Caki2 (cell line): ENCODE measurements around the gene ZNF396. TPM values are rescaled to one million over a fixed set of nuclear protein-coding genes. Genes with fewer than 3 reads are reported as not detected.

Experiments used
- DNase-seq: peaks from one replicate; pipeline ENCODE4 v3.0.0-alpha.2; 2015; ENCODE audit warnings: low read depth
- in situ Hi-C: cut with HindIII; loops from 2 replicates; pipeline ENCODE4 v1.10.0; 2016; ENCODE audit warnings: low sequenced_read_pairs, low pct_unique_long_range_greater_than_20kb, mixed read lengths
- total RNA-seq: library from RNA; depleted of rRNA; stranded (reverse); fragments of >200 nt; shearing (Covaris generic); gene quantifications from 2 replicates; pipeline ENCODE4 v1.2.3, GENCODE V29; 2014; ENCODE audit warnings: low replicate concordance

The ZNF396 gene
- total RNA-seq, 1 experiment from 2014 or later: 2.7 TPM

DNA sequence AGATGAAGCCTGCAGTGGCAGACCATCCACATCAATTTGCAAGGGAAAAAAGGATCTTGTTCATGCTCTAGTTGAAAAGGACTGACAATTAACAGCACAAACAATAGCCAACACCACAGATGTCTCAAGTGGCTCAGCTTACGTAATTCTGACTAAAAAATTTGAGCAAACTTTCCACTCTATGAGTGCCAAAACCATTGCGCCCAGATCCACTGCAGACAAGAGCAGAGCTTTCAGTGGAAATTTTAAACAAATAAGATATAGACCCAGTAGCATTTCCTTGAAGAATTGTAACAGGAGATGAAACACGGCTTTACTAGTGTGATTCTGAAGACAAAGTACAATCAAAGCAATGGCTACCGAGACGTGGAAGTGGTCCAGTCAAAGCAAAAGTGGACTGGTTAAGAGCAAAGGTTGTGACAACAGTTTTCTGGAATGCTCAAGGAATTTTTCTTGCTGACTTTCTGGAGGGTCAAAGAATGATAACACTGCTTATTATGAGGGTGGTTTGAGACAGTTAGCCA lies 12.0 kb upstream of the ZNF396 start:
- no peak for DNase-seq
- in situ Hi-C loops: no loop called here

DNA sequence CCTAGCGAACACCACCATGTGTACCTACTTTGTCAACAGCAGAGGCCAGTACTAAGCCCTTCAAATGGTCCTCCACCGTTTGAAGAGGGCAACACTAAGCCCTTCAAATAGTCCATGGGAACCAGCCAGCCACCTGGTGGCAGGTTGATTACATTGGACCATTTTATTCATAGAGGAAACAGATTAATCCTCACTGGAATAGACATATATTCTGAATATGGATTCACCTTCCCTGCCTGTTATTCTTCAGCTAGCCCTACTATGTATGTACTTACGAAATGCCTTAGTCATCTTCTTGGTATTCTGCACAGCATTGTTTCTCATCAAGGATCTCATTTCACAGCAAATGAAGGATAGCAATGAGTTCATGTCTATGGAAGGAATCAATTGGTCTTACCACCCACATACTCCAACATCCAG lies 10.0 kb upstream of the ZNF396 start:
- in situ Hi-C loops: no loop called here
- no peak for DNase-seq

DNA sequence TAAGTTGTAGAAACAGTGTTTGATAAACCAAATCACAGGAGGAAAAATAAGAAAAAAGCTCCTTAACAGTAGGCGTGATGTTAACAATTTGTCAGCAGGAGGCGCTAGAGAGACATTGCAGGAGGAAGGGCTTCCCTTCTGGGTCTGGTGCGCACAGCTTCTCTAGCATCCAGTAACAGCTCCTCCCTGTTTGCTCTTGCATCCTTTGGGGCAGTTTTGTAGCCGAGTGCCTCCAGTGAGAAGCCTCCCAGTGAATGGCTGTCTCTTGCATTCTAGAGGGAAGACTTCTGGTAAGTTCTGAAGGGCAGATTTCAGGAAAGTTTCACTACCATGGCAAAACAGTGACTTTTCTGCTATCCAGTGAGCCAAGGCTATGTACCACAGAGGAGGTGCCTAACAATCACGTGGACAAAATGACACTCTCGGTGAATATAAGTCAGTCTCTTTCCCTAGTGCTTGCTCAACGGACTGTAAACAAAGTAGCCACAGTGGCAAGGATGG lies 9.5 kb upstream of the ZNF396 start:
- in situ Hi-C loops: no loop called here
- peak; percentile 56 for DNase-seq

DNA sequence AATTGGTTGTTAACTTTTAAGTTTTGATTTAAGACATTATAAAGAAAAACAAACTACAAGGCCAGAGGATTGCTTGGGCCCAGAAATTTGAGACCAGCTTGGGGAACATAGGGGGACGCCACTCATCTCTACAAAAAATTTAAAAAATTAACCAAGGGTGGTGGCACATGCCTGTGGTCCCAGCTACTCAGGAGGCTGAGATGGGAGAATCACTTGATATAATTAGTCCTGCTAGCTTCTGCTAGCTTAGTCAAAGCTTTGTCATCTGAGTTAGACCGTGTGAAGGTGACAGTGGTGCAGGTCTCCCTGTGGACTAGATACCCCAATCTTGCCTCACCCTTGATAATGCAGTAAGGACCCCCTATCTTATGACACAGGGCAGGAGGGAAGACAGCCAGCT lies 6.0 kb upstream of the ZNF396 start:
- DNase-seq: no peak
- in situ Hi-C loops: no loop called here

DNA sequence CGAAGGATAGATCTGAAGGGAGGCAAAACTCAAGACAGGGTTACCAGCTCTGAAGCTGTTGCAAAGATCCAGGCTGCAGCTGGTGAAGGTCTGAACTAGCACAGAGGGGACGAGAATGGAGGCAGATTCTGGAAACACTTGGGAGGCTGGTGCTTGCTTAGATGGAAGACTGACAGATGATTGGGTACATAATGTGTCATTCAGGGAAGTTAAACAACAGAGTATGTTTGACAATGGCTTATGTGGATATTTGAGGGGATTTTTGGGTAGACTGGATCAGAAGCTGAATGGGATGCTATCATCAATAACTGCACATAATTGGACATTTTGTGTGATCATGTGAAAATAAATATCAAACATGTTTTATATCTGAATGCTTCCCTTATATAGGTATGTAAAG lies 2.3 kb upstream of the ZNF396 start:
- no peak for DNase-seq
- in situ Hi-C loops: no loop called here

DNA sequence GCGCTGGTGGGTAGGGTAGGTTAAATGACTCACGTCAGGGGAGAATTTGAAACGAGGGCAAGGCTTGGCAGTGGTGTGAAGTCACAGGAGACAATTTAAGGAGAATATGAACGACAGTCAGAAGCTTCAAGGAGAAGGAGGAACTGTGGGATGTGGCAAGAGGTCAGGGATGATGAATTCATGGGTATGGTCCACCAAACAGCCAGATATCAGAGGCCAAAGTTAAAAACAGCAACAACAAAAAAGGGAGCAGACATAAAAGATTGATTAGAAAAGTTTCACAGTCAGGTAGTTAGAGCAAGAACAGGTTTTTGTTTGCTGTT lies 1.4 kb upstream of the ZNF396 start:
- in situ Hi-C loops: no loop called here
- no peak for DNase-seq

DNA sequence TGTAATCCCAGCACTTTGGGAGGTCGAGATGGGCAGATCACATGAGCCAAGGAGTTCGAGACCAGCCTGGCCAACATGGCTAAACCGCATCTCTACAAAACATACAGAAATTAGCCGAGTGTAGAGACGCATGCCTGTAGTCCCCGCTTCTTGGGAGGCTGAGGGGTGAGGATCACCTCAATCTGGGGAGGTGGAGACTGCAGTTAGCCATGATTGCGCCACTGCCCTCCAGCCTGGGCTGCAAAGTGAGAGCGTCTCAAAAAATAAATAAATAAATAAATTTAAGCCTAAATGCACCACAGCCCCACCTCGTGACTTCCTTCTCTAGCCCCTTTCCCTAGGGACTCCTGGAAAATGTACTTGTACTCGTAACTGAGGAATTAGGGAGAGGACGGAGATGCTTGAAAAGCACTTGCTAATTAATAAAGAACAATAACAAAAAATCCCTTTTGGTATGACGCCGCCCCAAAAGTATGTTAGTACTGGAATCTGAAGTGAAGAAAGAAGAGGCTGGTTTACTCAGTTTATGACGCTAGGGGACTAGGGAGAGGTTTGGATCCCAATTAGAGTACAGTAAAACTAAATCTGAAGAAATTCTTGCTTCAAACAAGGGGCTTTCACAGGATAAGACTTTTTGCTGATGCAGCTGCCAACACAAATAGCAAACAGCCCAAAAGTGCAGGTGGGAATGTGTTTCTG lies 887 bp upstream of the ZNF396 start:
- no peak for DNase-seq
- in situ Hi-C loops: no loop called here

DNA sequence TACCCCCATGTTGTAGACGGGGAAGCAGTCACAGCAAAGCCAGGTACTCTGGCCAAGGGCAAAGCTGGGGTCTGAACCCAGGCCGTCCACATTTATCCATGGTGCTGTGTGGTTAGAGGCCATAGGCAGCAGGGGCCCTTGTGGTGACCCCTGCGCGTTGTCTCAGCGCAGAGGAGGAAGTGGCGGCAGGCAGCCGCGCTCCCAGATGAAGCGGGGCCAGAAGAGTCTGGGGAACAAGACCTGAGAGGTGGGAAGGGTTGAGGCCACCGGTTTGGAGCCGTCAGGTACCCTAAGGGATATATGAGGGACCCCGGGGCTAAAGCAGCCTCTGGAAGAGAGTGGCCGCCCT lies 770 bp downstream of the ZNF396 start:
- in situ Hi-C loops: no loop called here
- no peak for DNase-seq

DNA sequence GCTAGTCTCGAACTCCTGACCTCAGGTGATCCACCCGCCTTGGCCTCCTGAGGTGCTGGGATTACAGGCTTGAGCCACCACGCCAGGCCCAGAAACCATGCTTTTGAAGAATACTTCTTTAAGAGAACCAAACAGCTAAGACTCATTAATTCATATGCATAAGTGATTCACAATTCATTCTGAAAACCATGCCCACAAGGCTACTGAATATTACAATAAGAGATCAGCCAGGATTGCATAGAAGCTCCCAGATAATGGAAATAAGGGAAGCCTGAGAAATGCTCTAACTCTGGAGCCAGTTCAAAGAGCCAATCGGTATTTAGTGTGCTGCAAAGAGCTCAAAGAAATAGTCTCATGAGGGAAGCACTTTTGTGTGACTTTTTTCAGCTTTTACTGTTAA lies 2.4 kb downstream of the ZNF396 start:
- DNase-seq: no peak
- in situ Hi-C loops: no loop called here

DNA sequence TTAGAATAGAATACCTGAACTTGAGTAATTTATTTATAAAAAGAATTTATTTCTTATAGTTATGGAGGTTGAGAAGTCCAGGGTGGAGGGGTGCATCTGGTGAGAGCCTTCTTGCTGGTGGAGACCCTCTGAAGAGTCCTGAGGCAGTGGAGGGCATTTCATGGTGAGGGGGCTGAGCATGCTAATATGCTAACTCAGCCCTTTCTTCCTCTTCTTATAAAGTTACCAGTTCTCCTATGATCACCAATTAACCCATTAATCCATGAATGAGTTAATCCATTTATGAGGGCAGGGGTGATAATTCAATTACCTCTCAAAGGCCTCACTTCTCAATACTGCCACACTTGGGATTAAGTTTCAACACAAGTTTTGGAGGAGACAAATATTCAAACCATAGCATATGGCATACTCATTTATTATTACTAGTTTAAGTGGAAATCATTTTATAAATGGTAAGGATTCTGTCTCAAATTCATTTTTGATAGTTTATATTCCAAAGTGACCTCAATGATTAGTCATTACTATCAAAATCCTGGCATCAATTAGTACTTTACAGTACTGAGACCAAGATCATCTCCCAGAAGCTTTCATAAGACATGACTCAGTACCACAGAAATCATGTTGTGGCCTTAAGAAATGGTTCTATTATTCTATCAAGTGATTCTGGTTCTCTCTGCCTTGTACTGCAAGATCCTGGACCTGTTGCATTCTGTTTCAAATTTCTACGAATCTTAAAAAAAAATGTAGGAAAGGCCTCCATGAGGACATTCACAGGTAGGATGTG lies 5.5 kb downstream of the ZNF396 start:
- in situ Hi-C loops: no loop called here
- DNase-seq: no peak

DNA sequence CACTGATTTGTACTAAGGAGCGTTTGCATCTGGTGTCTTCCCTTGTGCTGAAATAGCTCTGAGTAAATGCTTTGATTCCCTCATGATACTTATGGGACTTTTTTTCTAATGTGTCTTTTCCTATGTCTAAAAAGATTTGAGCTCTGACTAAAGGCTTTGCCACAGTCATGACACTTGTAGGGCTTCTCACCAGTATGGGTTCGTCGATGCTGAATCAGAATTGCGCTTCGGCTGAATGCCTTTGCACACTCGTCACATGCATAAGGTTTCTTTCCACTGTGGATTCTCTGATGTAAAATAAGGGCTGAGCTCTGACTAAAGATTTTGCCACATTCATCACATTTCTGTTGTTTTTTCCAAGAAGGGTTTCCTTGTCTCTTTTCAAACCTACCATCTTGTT lies 8.0 kb downstream of the ZNF396 start:
- no peak for DNase-seq
- in situ Hi-C loops: no loop called here

DNA sequence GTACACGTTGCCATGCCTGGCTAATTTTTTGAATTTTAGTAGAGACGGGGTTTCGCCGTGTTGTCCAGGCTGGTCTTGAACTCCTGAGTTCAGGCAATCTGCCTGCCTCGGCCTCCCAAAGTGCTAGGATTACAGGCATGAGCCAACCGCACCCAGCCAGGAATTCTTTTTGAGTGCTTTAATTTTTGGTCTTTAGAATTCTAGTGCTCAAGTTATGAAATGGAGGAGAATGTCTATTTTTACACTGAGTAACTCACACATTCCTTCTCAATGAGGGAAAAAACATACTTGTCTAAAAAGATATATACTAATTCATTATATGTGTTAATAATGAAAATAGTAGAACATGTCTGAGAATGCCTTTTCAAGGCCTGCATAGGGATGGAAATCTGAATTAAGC lies 8.5 kb downstream of the ZNF396 start:
- in situ Hi-C loops: no loop called here
- no peak for DNase-seq

DNA sequence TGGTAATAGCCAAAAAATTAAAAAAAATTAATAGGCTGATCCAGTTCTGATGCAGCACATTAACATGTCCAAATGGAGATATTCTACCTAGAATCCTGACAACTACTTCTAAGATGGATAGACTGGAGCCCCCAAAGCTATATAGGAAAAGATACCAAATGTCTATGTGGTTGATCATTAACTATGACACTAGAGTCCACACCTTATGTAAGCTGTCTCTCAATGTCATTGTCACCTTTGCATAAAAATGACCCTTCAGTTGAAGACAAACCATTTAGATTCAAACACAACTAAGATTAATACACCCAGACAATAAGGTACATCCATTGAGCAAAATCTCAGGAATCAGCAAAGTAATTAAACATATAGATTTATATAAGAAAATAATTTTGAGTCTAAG lies 14.6 kb downstream of the ZNF396 start:
- no peak for DNase-seq
- in situ Hi-C loops: no loop called here

DNA sequence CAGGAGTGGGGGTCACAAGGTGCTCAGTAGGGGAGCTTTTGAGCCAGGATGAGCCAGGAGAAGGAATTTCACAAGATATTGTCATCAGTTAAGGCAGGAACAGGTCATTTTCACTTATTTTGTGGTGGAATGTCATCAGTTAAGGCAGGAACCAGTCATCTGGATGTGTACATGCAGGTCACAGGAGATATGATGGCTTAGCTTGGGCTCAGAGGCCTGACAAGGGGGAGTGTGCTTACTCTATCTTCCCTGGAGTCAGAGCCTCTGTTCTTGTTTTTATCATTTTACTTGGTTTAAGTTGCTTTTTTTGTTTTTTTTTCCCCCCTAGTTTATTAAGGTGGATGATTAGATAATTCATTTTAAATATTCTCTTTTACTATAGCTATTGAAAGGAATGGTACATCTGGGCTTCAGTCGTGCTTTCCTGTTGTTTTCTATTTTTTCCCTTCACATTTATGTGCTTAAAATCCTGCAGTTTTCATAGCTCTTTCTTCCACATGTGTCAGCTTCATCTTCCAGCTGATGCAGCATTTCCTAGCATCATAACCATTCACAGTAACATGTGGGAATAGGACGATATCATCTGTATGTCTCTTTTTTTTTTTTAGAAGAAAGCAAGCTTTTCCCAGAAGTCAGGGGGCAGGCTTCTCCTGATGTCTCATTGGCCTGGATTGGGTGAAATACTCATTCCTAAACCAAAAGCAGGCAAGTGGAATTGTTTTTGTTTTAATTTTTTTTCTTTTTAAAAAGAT lies 15.4 kb downstream of the ZNF396 start:
- in situ Hi-C loops: no loop called here
- DNase-seq: no peak

DNA sequence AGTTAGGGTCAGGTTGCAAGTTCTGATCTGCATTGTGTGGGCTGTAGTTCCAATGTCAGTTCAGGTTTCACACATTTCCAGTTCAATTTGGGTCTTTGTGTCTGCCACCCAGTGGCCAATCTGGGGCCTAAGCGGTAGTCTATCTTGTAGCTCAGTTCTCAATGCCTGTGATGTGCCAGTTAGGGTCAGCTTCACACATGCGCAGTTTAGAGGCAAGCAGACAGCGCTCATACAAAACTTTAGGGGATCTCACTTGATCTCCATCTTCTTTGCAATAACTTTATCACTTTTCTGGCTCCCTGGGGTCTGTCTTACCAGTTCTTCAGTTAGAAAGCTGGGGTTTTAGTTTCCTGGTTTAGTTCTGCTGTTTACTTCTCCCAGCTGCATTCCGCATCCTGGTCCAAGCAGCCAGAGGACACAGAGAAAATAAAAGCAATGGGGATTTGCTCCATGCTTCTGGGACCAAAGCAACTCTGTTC lies 22.0 kb downstream of the ZNF396 start:
- no peak for DNase-seq
- in situ Hi-C loops: no loop called here

DNA sequence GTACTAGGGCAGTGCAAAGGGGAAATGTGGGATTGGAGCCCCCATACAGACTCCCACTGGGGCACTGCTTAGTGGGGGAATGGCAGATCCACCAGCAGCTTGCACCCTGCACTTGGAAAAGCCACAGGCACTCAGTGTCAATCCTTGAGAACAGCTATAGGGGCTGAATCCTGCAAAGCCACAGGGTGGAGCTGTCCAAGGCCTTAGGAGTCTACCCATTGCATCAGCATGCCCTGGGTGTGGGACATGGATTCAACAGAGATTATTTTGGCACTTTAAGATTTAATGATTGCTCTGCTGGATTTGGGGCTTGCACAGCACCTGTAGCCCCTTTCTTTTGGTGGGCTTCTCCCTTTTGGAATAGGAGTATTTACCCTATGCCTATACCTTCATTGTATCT lies 24.4 kb downstream of the ZNF396 start:
- no peak for DNase-seq
- in situ Hi-C loops: no loop called here

DNA sequence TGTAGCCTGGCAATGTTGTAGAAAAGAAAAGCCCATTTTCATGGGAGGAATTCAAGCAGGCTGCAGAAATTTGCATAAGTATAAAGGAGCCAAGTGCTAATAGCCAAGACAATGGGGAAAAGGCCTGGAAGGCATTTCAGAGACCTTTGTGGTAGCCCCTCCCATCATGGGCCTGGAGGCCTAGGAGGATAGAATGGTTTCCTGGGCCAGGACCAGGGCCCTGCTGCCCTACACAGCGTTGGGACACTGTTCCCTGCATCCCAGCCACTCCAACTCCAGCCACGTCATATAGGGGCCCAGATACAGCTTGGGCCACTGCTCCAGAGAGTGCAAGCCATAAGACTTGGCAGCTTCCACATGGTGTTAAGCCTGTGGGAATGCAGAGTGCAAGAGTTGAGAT lies 24.9 kb downstream of the ZNF396 start:
- in situ Hi-C loops: no loop called here
- no peak for DNase-seq

DNA sequence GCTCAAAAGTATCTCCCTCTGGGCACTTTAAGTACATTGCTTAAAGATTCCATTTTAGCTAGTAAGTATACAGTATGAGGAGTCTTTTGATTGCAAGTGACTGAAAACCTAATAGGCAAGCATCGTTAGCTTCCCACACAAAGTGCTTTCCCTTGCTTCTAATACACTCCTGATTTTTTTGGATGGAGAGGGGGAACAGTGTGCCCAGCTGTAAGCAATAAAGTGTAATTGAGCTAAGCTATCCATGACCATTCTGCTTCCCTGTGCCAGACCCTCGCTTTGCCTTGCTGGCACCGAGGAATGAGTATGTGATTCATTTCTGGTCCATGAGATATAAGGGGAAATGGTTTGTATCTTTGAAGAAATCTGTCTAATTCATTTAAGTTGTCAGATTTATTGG lies 29.1 kb downstream of the ZNF396 start:
- no peak for DNase-seq
- in situ Hi-C loops: no loop called here

DNA sequence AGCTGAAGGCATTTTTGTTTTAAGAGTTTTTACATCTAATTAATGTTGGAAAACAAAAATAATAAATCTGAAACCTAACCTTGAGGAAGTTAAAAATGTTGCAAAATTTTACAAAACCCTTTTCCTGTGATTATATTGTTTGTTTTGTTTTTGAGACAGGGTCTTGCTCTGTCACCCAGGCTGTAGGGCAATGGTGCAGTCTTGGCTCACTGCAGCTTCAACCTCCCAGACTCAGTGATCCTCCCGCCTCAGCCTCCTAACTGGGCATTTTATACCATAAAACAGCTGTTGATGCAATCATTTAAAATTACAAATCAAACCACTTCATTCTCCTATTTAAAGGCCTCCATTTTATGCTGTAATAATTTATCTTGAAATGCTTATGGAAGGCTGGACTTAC lies 31.2 kb downstream of the ZNF396 start:
- in situ Hi-C loops: no loop called here
- DNase-seq: no peak
